Brain microvascular endothelial cell (primary cell): ENCODE results near the gene GNG13.
"Not testable (repeated sequence)": the region's sequence is repeated elsewhere in the genome, so short reads cannot be mapped to it uniquely, and the experiment has no call there.

Experiments used
- DNase-seq: peaks from one replicate; pipeline ENCODE4 v3.0.0-alpha.2; 2020
- H3K27ac ChIP-seq: fragments of 250-450 bp; sonication (Bioruptor Pico); 2 replicates; pipeline ENCODE4 v1.5.1; 2020; ENCODE audit warnings: mild to moderate bottlenecking, moderate library complexity
- H3K27me3 ChIP-seq: fragments of 250-450 bp; sonication (Bioruptor Pico); replicated peaks from 2 replicates; pipeline ENCODE4 v1.5.1; 2020; ENCODE audit warnings: mild to moderate bottlenecking
- H3K36me3 ChIP-seq: fragments of 250-450 bp; sonication (Bioruptor Pico); replicated peaks from 2 replicates; pipeline ENCODE4 v1.5.1; 2020; ENCODE audit warnings: mild to moderate bottlenecking
- H3K4me3 ChIP-seq: 2 replicates; pipeline ENCODE4 v1.5.1; 2011; ENCODE audit warnings: low read depth, mild to moderate bottlenecking, control low read depth, low read length, moderate library complexity
- in situ Hi-C: cut with HindIII; loops from 2 replicates; pipeline ENCODE4 v1.10.0; 2017; ENCODE audit warnings: low sequenced_read_pairs, low pct_ligation_motif_present
- TF ChIP-seq, protein P1 (sequence below): IDR thresholded peaks from 2 replicates; pipeline ENCODE4 v1.5.1; 2011; ENCODE audit warnings: low read depth, mild to moderate bottlenecking, moderate library complexity, low read length, control low read depth, inconsistent platforms; ENCODE audit errors: missing control alignments

Gene GNG13

DNA sequence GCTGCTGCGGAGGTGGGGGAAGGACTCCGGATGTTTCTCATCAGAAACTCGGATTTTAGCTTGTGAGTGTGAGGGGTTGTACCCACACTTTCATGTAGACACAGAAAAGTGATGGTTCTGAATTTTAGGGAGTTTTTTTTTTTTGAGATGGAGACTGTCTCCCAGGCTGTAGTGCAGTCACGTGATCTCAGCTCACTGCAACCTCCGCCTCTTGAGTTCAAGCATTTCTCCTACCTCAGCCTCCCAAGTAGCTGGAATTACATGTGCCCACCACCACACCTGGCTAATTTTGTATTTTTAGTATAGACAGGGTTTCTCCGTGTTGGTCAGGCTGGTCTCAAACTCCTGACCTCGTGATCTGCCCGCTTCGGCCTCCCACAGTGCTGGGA lies 22.4 kb upstream of the GNG13 start:
- no peak overlapping the region for H3K4me3 ChIP-seq
- TF ChIP-seq, protein P1, sequence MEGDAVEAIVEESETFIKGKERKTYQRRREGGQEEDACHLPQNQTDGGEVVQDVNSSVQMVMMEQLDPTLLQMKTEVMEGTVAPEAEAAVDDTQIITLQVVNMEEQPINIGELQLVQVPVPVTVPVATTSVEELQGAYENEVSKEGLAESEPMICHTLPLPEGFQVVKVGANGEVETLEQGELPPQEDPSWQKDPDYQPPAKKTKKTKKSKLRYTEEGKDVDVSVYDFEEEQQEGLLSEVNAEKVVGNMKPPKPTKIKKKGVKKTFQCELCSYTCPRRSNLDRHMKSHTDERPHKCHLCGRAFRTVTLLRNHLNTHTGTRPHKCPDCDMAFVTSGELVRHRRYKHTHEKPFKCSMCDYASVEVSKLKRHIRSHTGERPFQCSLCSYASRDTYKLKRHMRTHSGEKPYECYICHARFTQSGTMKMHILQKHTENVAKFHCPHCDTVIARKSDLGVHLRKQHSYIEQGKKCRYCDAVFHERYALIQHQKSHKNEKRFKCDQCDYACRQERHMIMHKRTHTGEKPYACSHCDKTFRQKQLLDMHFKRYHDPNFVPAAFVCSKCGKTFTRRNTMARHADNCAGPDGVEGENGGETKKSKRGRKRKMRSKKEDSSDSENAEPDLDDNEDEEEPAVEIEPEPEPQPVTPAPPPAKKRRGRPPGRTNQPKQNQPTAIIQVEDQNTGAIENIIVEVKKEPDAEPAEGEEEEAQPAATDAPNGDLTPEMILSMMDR, result no peak
- H3K36me3 ChIP-seq, result no peaks in the 10 kb centered on the region
- no peak overlapping the region for H3K27ac ChIP-seq
- in situ Hi-C loops, result no loop called here
- peaks cover 18% of the 10 kb centered on the region for H3K27me3 ChIP-seq
- DNase-seq, result no peak

DNA sequence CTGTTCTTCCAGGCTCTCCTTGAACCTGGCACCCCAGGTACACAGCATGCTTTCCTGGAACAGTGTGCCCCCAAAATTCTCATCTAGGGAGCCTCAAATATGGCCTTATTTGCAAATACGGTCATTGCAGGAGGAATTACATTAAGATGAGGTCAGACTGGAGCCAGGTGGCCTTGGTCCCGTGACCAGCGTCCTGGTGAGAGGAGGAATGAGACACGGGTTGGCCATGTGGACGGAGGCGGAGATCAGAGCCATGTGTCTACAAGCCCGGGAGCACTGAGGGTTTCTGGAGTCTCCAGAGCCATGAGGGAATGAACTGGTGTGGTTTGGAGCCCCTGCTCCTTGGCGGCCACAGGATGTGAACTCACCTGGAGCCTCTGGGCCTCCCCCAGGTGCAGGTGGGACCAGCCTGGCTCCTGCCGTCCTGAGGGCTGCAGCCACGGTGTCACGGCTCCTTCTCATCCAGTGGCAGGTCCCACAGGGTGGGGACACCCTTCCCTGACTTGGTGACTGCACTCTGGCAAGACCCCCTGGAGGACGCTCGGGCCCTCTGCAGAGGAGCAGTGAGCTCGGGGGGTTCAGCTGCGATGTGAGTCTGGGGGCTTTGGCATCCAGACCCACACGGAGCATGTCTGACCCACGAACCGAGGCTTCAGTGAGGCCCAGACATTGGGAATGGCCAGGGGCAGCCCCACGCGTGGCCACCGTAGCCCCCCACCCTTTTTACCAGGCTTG lies 21.8 kb upstream of the GNG13 start:
- no peaks in the 10 kb centered on the region for H3K36me3 ChIP-seq
- no peak overlapping the region for H3K27ac ChIP-seq
- TF ChIP-seq, protein P1, result no peak
- H3K27me3 ChIP-seq, result peaks cover 21% of the 10 kb centered on the region
- in situ Hi-C loops, result no loop called here
- H3K4me3 ChIP-seq, result no peak overlapping the region
- DNase-seq, result no peak

DNA sequence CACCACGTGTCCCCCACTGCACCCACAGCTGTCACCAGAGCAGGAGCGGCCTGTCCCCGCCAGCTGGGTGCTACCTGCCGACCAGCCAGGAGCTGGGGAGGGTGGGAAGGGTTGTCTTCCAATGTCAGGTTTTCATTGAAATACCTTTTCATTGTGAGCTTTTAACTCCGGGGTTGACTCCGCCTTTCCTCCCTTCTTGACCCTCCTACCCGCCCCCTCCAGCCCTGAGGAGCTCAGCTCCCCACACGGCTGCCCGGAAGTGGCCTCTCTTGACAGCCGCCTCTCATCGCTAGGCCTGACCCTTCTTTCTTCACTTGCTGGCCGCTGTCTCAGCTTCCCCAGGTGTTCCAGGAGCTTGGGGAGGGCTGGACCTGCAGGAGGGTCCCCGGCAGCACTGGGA lies 21.2 kb upstream of the GNG13 start:
- Histone ChIP-seq H3K4me3 (no peak overlapping the region), H3K27ac (no peak overlapping the region), H3K27me3 (peaks cover 25% of the 10 kb centered on the region), H3K36me3 (no peaks in the 10 kb centered on the region)
- in situ Hi-C loops, result no loop called here
- no peak for DNase-seq
- TF ChIP-seq, protein P1, result no peak

DNA sequence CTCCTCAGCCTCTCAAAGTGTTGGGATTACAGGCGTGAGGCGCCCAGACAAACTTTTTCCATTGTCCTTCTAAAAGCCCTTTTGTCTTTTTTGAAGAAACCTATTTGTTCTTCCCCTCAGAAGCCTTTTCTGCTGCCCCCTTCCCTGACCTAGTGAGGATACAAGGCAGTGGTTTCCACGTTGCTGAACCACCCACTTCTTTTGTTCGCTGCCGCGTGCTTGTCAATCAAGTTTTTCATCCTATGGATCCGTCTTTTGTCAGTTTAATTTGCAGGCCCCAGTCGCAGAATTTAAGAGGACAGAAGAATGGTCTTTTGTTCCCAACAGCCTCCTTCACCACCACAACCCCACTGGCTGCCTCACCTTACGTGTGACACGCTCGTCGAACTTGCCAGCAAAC lies 20.2 kb upstream of the GNG13 start:
- no peak overlapping the region for H3K4me3 ChIP-seq
- no peaks in the 10 kb centered on the region for H3K36me3 ChIP-seq
- H3K27ac ChIP-seq, result no peak overlapping the region
- DNase-seq, result no peak
- in situ Hi-C loops, result no loop called here
- TF ChIP-seq, protein P1, result no peak
- peaks cover 21% of the 10 kb centered on the region for H3K27me3 ChIP-seq

DNA sequence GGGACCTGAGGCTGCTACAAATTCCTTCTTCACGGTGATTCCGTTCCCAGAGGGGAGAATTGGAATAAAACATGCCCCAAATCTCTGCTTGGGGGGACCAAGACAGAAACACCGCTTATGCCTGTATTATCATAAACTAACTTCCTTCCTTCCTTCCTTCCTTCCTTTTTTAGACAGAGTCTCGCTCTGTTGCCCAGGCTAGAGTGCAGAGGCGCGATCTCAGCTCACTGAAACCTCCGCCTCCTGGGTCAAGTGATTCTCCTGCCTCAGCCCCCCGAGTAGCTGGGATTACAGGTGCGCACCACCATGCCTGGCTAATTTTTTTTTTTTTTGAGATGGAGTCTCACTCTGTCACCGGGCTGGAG lies 19.5 kb upstream of the GNG13 start:
- H3K4me3 ChIP-seq, H3K27ac ChIP-seq, in situ Hi-C loops, DNase-seq, H3K36me3 ChIP-seq: not testable (repeated sequence)
- H3K27me3 ChIP-seq, result peaks cover 14% of the 10 kb centered on the region

DNA sequence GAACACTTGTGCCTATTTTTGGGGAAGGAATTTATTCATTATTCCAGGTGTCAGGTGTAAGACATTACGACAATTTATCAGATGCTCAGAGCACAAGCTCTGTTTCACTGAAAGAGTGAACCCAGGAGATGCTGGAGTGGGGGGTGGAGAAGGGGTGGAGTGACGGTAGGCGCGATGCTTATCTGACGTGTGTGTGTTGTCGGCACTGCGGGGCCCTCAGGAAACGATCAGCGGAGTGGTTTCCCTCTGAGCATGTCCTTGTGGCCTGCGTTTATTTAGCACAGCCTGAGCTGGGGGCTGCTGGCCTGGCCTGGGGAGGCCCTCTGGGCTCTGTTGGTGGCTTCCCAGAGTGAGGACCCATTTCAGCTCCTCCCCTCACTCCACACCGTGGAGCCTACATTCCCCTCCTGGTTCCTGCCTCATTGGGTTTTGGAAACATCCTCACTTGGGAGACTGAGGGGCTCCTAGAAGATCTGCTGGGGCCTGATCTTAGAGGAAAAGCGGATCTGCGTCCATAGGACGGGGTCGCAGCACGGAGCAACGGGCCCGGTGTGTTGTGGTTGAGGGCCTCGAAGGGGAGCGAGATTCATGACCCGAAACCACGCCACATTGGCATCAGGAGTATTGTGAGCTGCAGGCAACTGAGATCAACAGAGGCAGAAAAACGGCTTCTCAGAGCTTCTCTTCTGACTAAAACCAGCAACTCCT lies 19.0 kb upstream of the GNG13 start:
- no peaks in the 10 kb centered on the region for H3K36me3 ChIP-seq
- no peak overlapping the region for H3K27ac ChIP-seq
- peaks cover 11% of the 10 kb centered on the region for H3K27me3 ChIP-seq
- TF ChIP-seq, protein P1, result no peak
- H3K4me3 ChIP-seq, result no peak overlapping the region
- in situ Hi-C loops, result no loop called here
- DNase-seq, result no peak
